Prostate gland (tissue), 2 donors: Measurements from ENCODE around the gene NCOA7. TPM values are rescaled to one million over a fixed set of nuclear protein-coding genes. Genes with fewer than 3 reads are reported as not detected.
A peak's percentile ranks its signal among the peaks of the same experiment; 100 is the strongest.

Experiments used
- DNase-seq: peaks from one replicate; pipeline ENCODE4 v3.0.0-alpha.2; 2019; ENCODE audit warnings: low spot score
- H3K27ac ChIP-seq, 2 donors: fragments of 200-600 bp; sonication (generic); 2 replicates each; pipeline ENCODE4 v1.5.1; 2017 to 2019
- H3K27me3 ChIP-seq: fragments of 200-600 bp; sonication (generic); replicated peaks from 2 replicates; pipeline ENCODE4 v1.5.1; 2019; ENCODE audit not compliant: insufficient read depth
- H3K36me3 ChIP-seq, 2 donors: fragments of 200-600 bp; sonication (generic); 1 replicate in 1 of 2; 2 replicates in 1 of 2; pipeline versions ENCODE4 v1.5.1 to v1.8.1; 2017 to 2019
- H3K4me1 ChIP-seq: fragments of 200-600 bp; sonication (generic); replicated peaks from 2 replicates; pipeline ENCODE4 v1.5.1; 2019
- H3K4me3 ChIP-seq, 2 donors: fragments of 200-600 bp; sonication (generic); 2 replicates each; pipeline ENCODE4 v1.5.1; 2017 to 2019
- H3K9me3 ChIP-seq: fragments of 200-600 bp; sonication (generic); 2 replicates; pipeline ENCODE4 v1.5.1; 2017
- CTCF ChIP-seq, 4 experiments: fragments of 200-600 bp in 2 of 4; fragments of 450-650 bp in 2 of 4; sonication (generic) in 2 of 4; IDR thresholded peaks; 1 replicate in 3 of 4; 2 replicates in 1 of 4; pipeline ENCODE4 v1.5.1; 2016 to 2019; ENCODE audit warnings: antibody characterized with exemption in 4 of 4, mild to moderate bottlenecking in 2 of 4, moderate library complexity in 2 of 4
- POLR2A ChIP-seq: fragments of 450-650 bp; IDR thresholded peaks from one replicate; pipeline ENCODE4 v1.6.1; 2016; ENCODE audit warnings: antibody characterized with exemption, mild to moderate bottlenecking
- POLR2AphosphoS5 ChIP-seq: sonication (generic); formaldehyde crosslinking; IDR thresholded peaks from one replicate; pipeline ENCODE4 v1.6.1; 2017; ENCODE audit warnings: antibody characterized with exemption
- WGBS: methylation state at CpG from one replicate; pipeline ENCODE4 v1.1.5; 2018; 5-methylcytosine and 5-hydroxymethylcytosine counted together
- intact Hi-C: fragments of 100-400 bp; cut with DNase I; formaldehyde crosslinking; loops from one replicate; pipeline ENCODE4 v1.14.2; 2022
- total RNA-seq, 2 donors: library from RNA; depleted of rRNA; stranded (reverse); fragments of >200 nt; gene quantifications; one replicate each; pipeline ENCODE4 v1.1.0, GENCODE V29; 2016

Gene NCOA7
- total RNA-seq, 2 donors from 2014 or later: 15.5 to 15.6 TPM

- Histone ChIP-seq H3K36me3 (no peaks in the 10 kb centered on the region), H3K4me1 (no peaks in the 10 kb centered on the region), H3K27ac (no peak overlapping the region), H3K4me3 (no peak overlapping the region), H3K9me3 (no peaks in the 10 kb centered on the region), H3K27me3 (no peaks in the 10 kb centered on the region)
- TF ChIP-seq POLR2AphosphoS5 (peak; percentile 66), POLR2A (no peak), CTCF (IDR thresholded peaks at IDR 0.05) (no peak)
- WGBS: 25% methylated on average over 5 of the region's 5 CpGs
- intact Hi-C loops: no loop called here
- peak; percentile 59 for DNase-seq
Observed at GRCh38 chr6:125913864-125914351, 123.1 kb downstream of the NCOA7 start.

GRCh38 chr6:125918230-125918629 lies 127.5 kb downstream of the NCOA7 start:
- WGBS: 67% methylated on average over 4 of the region's 4 CpGs
- no peaks in the 10 kb centered on the region for H3K27me3 ChIP-seq

GRCh38 chr6:125918681-125919566 lies 128.2 kb downstream of the NCOA7 start:
- H3K27ac ChIP-seq: peak overlapping the region; percentile 65 to 77
- no peaks in the 10 kb centered on the region for H3K9me3 ChIP-seq
- H3K4me3 ChIP-seq: no peak overlapping the region
- DNase-seq: peak; percentile 67
- H3K27me3 ChIP-seq: no peaks in the 10 kb centered on the region
- H3K36me3 ChIP-seq: no peaks in the 10 kb centered on the region
- TF ChIP-seq POLR2AphosphoS5 (peak; percentile 88), POLR2A (peak; percentile 79), CTCF (IDR thresholded peaks at IDR 0.05) (no peak)
- intact Hi-C loops: no loop called here
- no peaks in the 10 kb centered on the region for H3K4me1 ChIP-seq
- WGBS: 17% methylated on average over 13 of the region's 13 CpGs

More at GRCh38 chr6:125918230-125918629, 127.5 kb downstream of the NCOA7 start:
- intact Hi-C loops: no loop called here
- DNase-seq: no peak
- TF ChIP-seq POLR2AphosphoS5: no peak
- TF ChIP-seq CTCF (IDR thresholded peaks at IDR 0.05): no peak
- TF ChIP-seq POLR2A: no peak
- Histone ChIP-seq H3K36me3 (no peaks in the 10 kb centered on the region), H3K4me1 (no peaks in the 10 kb centered on the region), H3K9me3 (no peaks in the 10 kb centered on the region), H3K27ac (peak overlapping the region; percentile 65 to 77), H3K4me3 (no peak overlapping the region)

GRCh38 chr6:125919618-125920017 lies 128.9 kb downstream of the NCOA7 start:
- Histone ChIP-seq H3K27ac (peak overlapping the region; percentile 57 to 77), H3K4me1 (no peaks in the 10 kb centered on the region), H3K27me3 (no peaks in the 10 kb centered on the region), H3K4me3 (no peak overlapping the region), H3K36me3 (no peaks in the 10 kb centered on the region), H3K9me3 (no peaks in the 10 kb centered on the region)
- 37% methylated on average over 3 of the region's 3 CpGs for WGBS
- TF ChIP-seq CTCF (IDR thresholded peaks at IDR 0.05) (no peak), POLR2A (no peak), POLR2AphosphoS5 (no peak)
- intact Hi-C loops: no loop called here
- no peak for DNase-seq
